ENCODE measurements around the gene PPP1R13L. TPM values are rescaled to one million over a fixed set of nuclear protein-coding genes. Genes with fewer than 3 reads are reported as not detected.
"Not testable (repeated sequence)": the region's sequence is repeated elsewhere in the genome, so short reads cannot be mapped to it uniquely, and the experiment has no call there.

Gene PPP1R13L
- total RNA-seq, 3 donors from 2014 or later: 3.4 to 45.1 (median 34.7) TPM

DNA sequence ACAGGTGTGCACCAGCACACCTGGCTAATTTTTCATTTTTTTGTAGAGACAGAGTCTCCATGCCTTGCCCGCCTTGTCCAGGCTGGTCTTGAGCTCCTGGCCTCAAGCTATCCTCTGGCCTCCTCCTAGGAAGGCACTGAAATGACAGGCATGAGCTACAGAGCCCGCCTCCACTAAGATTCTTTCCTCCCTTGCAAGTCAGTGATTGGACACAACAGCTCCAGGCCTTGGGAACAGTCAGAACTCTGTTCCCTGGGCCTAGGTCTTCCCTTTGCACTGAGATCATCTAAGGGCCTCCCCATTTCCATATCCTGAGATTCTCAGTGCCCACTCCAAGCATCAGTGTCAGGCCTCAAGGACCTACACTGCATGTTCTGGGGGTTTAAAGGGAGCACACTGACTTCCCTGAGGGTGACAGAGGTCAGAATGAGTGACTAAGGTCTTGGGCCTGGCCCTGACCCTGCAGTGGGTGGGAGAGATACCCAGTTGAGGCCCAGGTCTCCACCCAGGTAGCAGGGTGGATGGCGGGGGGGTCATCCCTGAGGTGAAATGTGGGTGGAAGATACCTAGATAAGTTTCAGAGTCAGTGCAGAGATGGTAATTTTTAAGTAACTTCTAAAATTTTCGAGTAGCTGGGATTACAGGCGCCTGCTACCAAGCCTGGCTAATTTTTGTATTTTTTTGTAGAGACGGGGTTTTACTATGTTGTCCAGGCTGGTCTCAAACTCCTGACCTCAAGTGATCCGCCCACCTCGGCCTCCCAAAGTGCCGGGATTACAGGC is 36.2 kb upstream of the PPP1R13L start:
- H3K4me3 ChIP-seq: no peak overlapping the region
- H3K4me1 ChIP-seq: peaks cover 0 to 12% of the 10 kb centered on the region in 2 donors
- intact Hi-C loops (cut with DNase I; ENCODE audit: low total_unique reads): no loop called here
- H3K27me3 ChIP-seq: no peaks in the 10 kb centered on the region
- TF ChIP-seq POLR2A (IDR thresholded peaks at IDR 0.05): no peak
- TF ChIP-seq, protein P1, sequence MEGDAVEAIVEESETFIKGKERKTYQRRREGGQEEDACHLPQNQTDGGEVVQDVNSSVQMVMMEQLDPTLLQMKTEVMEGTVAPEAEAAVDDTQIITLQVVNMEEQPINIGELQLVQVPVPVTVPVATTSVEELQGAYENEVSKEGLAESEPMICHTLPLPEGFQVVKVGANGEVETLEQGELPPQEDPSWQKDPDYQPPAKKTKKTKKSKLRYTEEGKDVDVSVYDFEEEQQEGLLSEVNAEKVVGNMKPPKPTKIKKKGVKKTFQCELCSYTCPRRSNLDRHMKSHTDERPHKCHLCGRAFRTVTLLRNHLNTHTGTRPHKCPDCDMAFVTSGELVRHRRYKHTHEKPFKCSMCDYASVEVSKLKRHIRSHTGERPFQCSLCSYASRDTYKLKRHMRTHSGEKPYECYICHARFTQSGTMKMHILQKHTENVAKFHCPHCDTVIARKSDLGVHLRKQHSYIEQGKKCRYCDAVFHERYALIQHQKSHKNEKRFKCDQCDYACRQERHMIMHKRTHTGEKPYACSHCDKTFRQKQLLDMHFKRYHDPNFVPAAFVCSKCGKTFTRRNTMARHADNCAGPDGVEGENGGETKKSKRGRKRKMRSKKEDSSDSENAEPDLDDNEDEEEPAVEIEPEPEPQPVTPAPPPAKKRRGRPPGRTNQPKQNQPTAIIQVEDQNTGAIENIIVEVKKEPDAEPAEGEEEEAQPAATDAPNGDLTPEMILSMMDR (IDR thresholded peaks at IDR 0.05): no peak
- TF ChIP-seq POLR2AphosphoS5 (IDR thresholded peaks at IDR 0.05): no peak
- no peak for DNase-seq (ENCODE audit: low spot score in 2 of 2)
- no peaks in the 10 kb centered on the region for H3K9me3 ChIP-seq
- H3K27ac ChIP-seq: peak overlapping the region; percentile 96 to 97
- H3K36me3 ChIP-seq: no peaks in the 10 kb centered on the region

DNA sequence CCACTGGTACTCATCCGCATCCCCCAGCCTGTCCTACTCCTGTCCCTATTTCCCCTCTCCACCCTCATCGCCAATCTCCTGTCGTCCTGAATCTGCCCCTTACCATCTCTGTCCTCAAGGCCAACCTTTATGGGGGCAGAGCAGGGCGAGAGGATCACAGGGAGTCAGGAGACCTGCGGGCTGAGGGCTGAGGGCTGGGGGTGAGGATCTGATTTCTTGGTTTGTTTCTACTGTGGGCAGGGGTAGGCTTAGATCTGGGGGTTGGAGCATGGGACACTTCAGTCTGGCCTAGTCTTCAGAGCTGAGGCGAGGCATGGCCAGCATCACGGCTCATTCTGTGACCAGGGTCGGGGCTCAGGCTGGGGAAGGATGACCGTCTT is 35.4 kb upstream of the PPP1R13L start:
- no peaks in the 10 kb centered on the region for H3K27me3 ChIP-seq
- TF ChIP-seq POLR2A (IDR thresholded peaks at IDR 0.05) (no peak), POLR2AphosphoS5 (IDR thresholded peaks at IDR 0.05) (no peak)
- TF ChIP-seq, protein P1 (IDR thresholded peaks at IDR 0.05): no peak
- no peak for DNase-seq (ENCODE audit: low spot score in 2 of 2)
- H3K9me3 ChIP-seq: no peaks in the 10 kb centered on the region
- no peaks in the 10 kb centered on the region for H3K36me3 ChIP-seq
- H3K4me1 ChIP-seq: peaks cover 0 to 12% of the 10 kb centered on the region in 2 donors
- intact Hi-C loops (cut with DNase I; ENCODE audit: low total_unique reads): no loop called here
- peak overlapping the region; percentile 96 to 97 for H3K27ac ChIP-seq
- peak overlapping the region; percentile 58 to 88 (median 74) for H3K4me3 ChIP-seq

DNA sequence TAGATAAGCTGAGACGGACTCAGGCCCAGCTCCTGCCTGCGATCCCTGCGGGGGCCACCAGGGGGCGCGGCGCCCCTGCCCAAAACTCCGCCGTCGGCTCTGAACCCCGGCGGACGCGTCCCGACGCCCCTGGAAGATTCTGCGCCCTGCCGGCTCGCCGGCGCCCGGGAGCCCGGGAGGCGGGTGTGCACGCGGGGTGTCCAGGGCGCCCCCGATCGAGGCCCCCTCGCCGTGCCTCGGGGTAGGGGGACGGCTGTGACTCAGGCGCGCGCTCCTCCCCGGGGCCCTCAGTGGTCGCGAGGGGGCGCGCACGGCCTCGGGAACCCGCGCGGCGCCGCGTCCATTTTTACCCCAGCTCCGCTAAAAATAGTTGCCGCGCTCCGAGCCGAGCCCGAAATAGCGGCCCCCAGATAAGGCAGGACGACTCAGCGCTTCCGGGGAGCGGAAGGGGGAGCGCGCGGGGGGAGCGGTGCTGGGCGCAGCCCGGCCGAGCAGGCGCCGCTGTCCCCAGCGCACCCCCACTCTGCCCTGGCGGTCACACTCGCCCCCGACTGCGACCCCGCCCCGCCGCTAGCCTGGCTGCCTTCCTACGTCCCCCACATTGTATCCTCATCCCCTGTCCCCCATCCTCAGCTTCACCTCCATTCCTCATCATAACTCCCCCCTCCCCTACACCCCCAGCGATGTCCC is 34.8 kb upstream of the PPP1R13L start:
- DNase-seq (ENCODE audit: low spot score in 2 of 2): peak; percentile 69 to 75
- peak in 2 of 3 donors; percentile 37 to 64 for TF ChIP-seq POLR2AphosphoS5 (IDR thresholded peaks at IDR 0.05)
- TF ChIP-seq, protein P1 (IDR thresholded peaks at IDR 0.05): peak; percentile 96 to 99 (median 99)
- TF ChIP-seq POLR2A (IDR thresholded peaks at IDR 0.05): no peak
- H3K27ac ChIP-seq: peak overlapping the region; percentile 96 to 97
- peak overlapping the region; percentile 58 to 88 (median 74) for H3K4me3 ChIP-seq
- H3K36me3 ChIP-seq: no peaks in the 10 kb centered on the region
- intact Hi-C loops (cut with DNase I; ENCODE audit: low total_unique reads): loop anchor here (2.0 kb wide), 1 partner anchor 41 kb away; no protein-coding TSS in a partner anchor
- H3K27me3 ChIP-seq: no peaks in the 10 kb centered on the region
- no peaks in the 10 kb centered on the region for H3K9me3 ChIP-seq
- H3K4me1 ChIP-seq: peaks cover 0 to 7% of the 10 kb centered on the region in 2 donors

DNA sequence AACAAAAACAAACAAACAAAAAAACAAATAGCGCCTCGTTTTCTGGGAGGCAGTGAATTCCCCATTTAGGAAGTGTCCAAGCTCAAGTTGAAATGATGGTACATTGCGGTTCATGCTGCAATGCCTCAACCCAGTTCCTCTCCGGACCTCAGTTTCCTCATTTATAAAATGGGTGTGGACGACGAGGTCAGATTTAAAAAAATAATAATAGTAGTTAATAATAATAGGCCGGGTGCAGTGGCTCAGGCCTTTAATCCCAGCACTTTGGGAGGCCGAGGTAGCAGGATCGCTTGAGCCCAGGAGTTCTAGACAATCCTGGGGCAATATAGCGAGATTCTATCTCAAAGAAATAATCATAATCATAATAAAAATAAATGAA is 34.3 kb upstream of the PPP1R13L start:
- Histone ChIP-seq H3K36me3 (no peaks in the 10 kb centered on the region), H3K27ac (peak overlapping the region; percentile 96 to 97), H3K27me3 (no peaks in the 10 kb centered on the region), H3K4me3 (peak overlapping the region; percentile 58 to 88 (median 74)), H3K9me3 (no peaks in the 10 kb centered on the region), H3K4me1 (peaks cover 0 to 4% of the 10 kb centered on the region in 2 donors)
- TF ChIP-seq, protein P1 (IDR thresholded peaks at IDR 0.05): no peak
- no peak for TF ChIP-seq POLR2A (IDR thresholded peaks at IDR 0.05)
- no peak for TF ChIP-seq POLR2AphosphoS5 (IDR thresholded peaks at IDR 0.05)
- DNase-seq (ENCODE audit: low spot score in 2 of 2): no peak
- intact Hi-C loops (cut with DNase I; ENCODE audit: low total_unique reads): loop anchor here (2.0 kb wide), 1 partner anchor 42 kb away; no protein-coding TSS in a partner anchor

DNA sequence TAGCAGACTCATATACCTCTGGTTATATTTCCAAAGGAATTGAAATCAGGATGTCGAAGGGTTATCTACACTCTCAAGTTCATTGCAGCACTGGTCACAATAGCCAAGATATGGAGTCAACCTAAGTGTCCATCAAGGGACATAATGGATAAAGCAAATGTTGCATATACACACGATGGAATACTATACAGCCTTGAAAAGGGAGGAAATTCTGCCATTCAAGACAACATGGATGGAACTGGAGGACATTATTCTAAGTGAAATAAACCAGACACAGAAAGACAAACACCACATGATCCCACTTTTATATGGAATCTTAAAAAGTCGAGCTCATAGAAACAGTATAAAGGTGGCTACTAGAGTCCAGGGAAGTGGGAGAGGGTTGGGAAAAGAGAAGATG is 32.5 kb upstream of the PPP1R13L start:
- TF ChIP-seq, protein P1 (IDR thresholded peaks at IDR 0.05): no peak
- TF ChIP-seq POLR2A (IDR thresholded peaks at IDR 0.05) (no peak), POLR2AphosphoS5 (IDR thresholded peaks at IDR 0.05) (no peak)
- Histone ChIP-seq H3K27ac (no peak overlapping the region), H3K4me1 (no peaks in the 10 kb centered on the region), H3K4me3 (no peak overlapping the region), H3K9me3 (no peaks in the 10 kb centered on the region), H3K36me3 (no peaks in the 10 kb centered on the region), H3K27me3 (no peaks in the 10 kb centered on the region)
- intact Hi-C loops (cut with DNase I; ENCODE audit: low total_unique reads): no loop called here
- DNase-seq (ENCODE audit: low spot score in 2 of 2): no peak

DNA sequence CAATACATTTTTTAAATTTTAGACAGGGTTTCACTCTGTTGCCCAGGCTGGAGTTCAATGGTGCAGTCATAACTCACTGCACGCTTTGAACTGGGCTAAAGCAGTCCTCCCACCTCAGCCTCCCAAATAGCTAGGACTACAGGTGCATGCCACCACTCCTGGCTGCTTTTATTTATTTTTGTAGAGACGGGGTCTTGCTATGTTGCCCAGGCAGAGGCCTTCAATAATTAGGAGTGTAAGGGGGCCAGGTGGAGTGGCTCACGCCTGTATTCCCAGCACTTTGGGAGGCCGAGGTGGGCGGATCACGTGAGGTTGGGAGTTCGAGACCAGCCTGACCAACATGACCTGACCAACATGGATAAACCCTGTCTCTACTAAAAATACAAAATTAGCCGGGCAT is 27.7 kb upstream of the PPP1R13L start:
- H3K36me3 ChIP-seq; DNase-seq (ENCODE audit: low spot score in 2 of 2); H3K27me3 ChIP-seq; intact Hi-C loops (cut with DNase I; ENCODE audit: low total_unique reads); H3K4me1 ChIP-seq; H3K27ac ChIP-seq; H3K9me3 ChIP-seq; H3K4me3 ChIP-seq: not testable (repeated sequence)

DNA sequence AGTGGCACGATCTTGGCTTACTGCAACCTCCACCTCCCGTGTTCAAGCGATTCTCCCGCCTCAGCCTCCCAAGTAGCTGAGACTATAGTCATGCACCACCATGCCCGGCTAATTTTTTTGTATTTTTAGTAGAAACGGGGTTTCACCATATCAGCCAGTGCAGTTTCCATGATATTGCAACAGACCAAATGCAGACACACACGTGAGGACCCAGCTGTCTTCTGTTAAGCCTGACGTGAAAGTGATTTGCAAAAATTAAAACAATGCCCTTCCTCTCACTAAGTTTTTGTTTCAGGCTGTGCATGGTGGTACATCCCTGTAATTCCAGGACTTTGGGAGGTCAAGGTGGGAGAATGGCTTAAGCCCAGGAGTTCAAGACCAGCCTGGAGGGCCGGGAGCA is 26.1 kb upstream of the PPP1R13L start:
- H3K27ac ChIP-seq; DNase-seq (ENCODE audit: low spot score in 2 of 2); intact Hi-C loops (cut with DNase I; ENCODE audit: low total_unique reads): not testable (repeated sequence)

More for the DNA sequence above, 26.1 kb upstream of the PPP1R13L start:
- H3K27me3 ChIP-seq, H3K4me1 ChIP-seq, H3K36me3 ChIP-seq, H3K4me3 ChIP-seq, H3K9me3 ChIP-seq: not testable (repeated sequence)
